ENCODE data around the gene SKAP1. TPM values are rescaled to one million over a fixed set of nuclear protein-coding genes. Genes with fewer than 3 reads are reported as not detected.
"Not testable (repeated sequence)": the region's sequence is repeated elsewhere in the genome, so short reads cannot be mapped to it uniquely, and the experiment has no call there.

Gene SKAP1
- total RNA-seq, 2 experiments from 2014 or later = 1.2 TPM; not detected in 1

DNA sequence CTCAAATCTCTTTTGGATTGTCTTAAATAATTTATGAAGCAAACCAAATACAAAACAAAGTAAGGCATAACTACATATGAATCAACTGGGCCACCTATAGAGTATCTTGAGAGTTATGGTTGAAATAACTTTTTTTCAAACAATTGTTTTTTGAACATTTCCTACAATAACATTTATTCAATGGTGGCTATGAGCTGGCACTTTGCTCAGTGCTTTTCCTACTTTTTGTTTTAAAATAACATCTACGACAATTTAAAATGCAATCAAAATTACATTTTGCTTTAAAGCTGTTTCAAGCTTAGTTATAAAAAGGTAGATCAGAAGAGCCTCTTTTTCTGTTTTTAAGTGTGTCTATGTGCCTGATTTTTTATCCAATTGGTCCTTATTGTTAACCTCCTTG is 238.7 kb downstream of the SKAP1 start:
- no peak overlapping the region for H3K4me2 ChIP-seq (ENCODE audit: low read length)
- no peak overlapping the region for H3K27ac ChIP-seq (ENCODE audit: low read depth, low read length, poor library complexity, severe bottlenecking)
- ChIA-PET POLR2A (interaction anchor here (1.1 kb wide), 1 partner anchor 10 kb away, joined by 4 read pairs; no protein-coding TSS in a partner anchor), CTCF (ENCODE audit: unreplicated experiment) (no interaction called here)
- no peak overlapping the region for H3K4me3 ChIP-seq (ENCODE audit: low read depth, low read length, poor library complexity, severe bottlenecking)
- intact Hi-C loops (cut with micrococcal nuclease; ENCODE audit: unreplicated experiment) = no loop called here
- no peaks in the 10 kb centered on the region for H3K79me2 ChIP-seq (ENCODE audit: insufficient read depth, low read depth, low read length)
- no peak for DNase-seq (ENCODE audit: low spot score)
- H3K36me3 ChIP-seq (ENCODE audit: insufficient read depth, low read length) = no peaks in the 10 kb centered on the region
- no peak overlapping the region for H2AFZ ChIP-seq (ENCODE audit: low read length)
- H3K9me3 ChIP-seq (ENCODE audit: low read length) = no peaks in the 10 kb centered on the region
- BruUV-seq (replicated peaks) = no TSS peak
- no peaks in the 10 kb centered on the region for H3K9me2 ChIP-seq (ENCODE audit: insufficient read depth, low read length)
- no peaks in the 10 kb centered on the region for H3K4me1 ChIP-seq (ENCODE audit: insufficient read depth, low read length, poor library complexity, severe bottlenecking)
- TF ChIP-seq, protein P1, sequence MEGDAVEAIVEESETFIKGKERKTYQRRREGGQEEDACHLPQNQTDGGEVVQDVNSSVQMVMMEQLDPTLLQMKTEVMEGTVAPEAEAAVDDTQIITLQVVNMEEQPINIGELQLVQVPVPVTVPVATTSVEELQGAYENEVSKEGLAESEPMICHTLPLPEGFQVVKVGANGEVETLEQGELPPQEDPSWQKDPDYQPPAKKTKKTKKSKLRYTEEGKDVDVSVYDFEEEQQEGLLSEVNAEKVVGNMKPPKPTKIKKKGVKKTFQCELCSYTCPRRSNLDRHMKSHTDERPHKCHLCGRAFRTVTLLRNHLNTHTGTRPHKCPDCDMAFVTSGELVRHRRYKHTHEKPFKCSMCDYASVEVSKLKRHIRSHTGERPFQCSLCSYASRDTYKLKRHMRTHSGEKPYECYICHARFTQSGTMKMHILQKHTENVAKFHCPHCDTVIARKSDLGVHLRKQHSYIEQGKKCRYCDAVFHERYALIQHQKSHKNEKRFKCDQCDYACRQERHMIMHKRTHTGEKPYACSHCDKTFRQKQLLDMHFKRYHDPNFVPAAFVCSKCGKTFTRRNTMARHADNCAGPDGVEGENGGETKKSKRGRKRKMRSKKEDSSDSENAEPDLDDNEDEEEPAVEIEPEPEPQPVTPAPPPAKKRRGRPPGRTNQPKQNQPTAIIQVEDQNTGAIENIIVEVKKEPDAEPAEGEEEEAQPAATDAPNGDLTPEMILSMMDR (conservative IDR thresholded peaks at IDR 0.05; ENCODE audit: low read length) = no peak
- TF ChIP-seq EZH2phosphoT487 (IDR thresholded peaks at IDR 0.05; ENCODE audit: borderline replicate concordance, low read depth, low read length) = no peak
- H4K20me1 ChIP-seq (ENCODE audit: insufficient read depth, low read length) = no peaks in the 10 kb centered on the region

DNA sequence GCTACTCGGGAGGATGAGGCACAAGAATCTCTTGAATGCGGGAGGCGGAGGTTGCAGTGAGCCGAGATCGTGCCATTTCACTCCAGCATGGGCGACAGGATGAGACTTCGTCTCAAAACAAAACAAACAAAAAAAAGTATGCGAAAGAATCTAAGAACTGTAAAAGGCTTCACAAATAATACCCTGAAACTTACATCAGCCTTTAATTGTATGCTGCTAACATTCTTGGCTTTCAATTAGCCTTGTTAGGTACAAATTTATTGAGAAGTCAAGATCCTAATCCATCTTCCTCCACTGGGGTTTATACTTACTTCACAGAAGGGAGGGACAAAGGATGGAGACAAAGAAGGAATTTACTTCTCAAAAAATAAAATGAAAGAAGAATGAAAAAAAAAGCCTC is 239.1 kb downstream of the SKAP1 start:
- Histone ChIP-seq H2AFZ (ENCODE audit: low read length) (no peak overlapping the region), H4K20me1 (ENCODE audit: insufficient read depth, low read length) (no peaks in the 10 kb centered on the region), H3K4me2 (ENCODE audit: low read length) (no peak overlapping the region), H3K4me1 (ENCODE audit: insufficient read depth, low read length, poor library complexity, severe bottlenecking) (no peaks in the 10 kb centered on the region), H3K79me2 (ENCODE audit: insufficient read depth, low read depth, low read length) (no peaks in the 10 kb centered on the region), H3K4me3 (ENCODE audit: low read depth, low read length, poor library complexity, severe bottlenecking) (no peak overlapping the region), H3K9me3 (ENCODE audit: low read length) (no peaks in the 10 kb centered on the region), H3K9me2 (ENCODE audit: insufficient read depth, low read length) (no peaks in the 10 kb centered on the region), H3K27ac (ENCODE audit: low read depth, low read length, poor library complexity, severe bottlenecking) (no peak overlapping the region), H3K36me3 (ENCODE audit: insufficient read depth, low read length) (no peaks in the 10 kb centered on the region)
- DNase-seq (ENCODE audit: low spot score) = no peak
- intact Hi-C loops (cut with micrococcal nuclease; ENCODE audit: unreplicated experiment) = no loop called here
- POLR2A ChIA-PET = interaction anchor here (0.6 kb wide), 1 partner anchor 1038 kb away, joined by 3 read pairs; no protein-coding TSS in a partner anchor
- CTCF ChIA-PET (ENCODE audit: unreplicated experiment) = no interaction called here
- BruUV-seq (replicated peaks) = no TSS peak
- no peak for TF ChIP-seq EZH2phosphoT487 (IDR thresholded peaks at IDR 0.05; ENCODE audit: borderline replicate concordance, low read depth, low read length)
- TF ChIP-seq, protein P1 (conservative IDR thresholded peaks at IDR 0.05; ENCODE audit: low read length) = no peak

DNA sequence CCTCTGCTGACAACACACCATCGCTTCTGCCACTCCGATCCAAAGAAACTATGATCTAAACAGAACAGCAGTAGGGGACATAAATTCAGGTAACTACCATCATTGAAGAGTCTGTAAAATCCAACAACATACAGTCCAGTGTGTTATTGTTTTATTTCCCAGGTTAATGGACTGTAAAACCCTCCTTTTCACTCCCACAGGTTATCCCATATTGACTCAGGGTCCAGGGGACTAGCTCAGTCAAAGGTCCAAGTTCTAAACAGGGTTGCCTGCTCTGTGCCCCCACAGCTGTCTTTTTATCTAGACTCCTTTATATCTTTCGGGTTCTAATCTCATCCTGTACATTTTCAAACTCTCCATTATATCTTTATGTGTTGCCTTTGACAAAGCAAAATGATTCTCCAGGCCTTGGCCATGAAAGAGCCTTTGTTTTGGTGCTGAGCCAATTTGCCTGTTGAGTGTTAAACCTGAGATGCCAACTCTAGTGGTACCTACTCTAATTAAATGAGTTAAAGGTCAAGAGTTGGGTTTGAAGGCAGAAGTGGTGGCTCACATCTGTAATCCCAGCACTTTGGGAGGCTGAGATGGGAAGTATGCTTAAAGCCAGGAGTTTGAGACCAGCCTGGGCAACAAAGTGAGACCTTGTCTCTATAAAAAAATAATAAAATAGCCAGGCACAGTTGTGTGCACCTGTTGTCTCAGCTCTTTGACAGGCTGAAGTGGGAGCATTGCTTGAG is 242.0 kb downstream of the SKAP1 start:
- BruUV-seq (replicated peaks) = no TSS peak
- TF ChIP-seq, protein P1 (conservative IDR thresholded peaks at IDR 0.05; ENCODE audit: low read length) = no peak
- no peak for TF ChIP-seq EZH2phosphoT487 (IDR thresholded peaks at IDR 0.05; ENCODE audit: borderline replicate concordance, low read depth, low read length)
- Histone ChIP-seq H3K27ac (ENCODE audit: low read depth, low read length, poor library complexity, severe bottlenecking) (no peak overlapping the region), H3K4me2 (ENCODE audit: low read length) (no peak overlapping the region), H3K4me3 (ENCODE audit: low read depth, low read length, poor library complexity, severe bottlenecking) (no peak overlapping the region), H3K9me2 (ENCODE audit: insufficient read depth, low read length) (no peaks in the 10 kb centered on the region), H2AFZ (ENCODE audit: low read length) (no peak overlapping the region), H3K36me3 (ENCODE audit: insufficient read depth, low read length) (no peaks in the 10 kb centered on the region), H3K9me3 (ENCODE audit: low read length) (no peaks in the 10 kb centered on the region), H4K20me1 (ENCODE audit: insufficient read depth, low read length) (no peaks in the 10 kb centered on the region), H3K4me1 (ENCODE audit: insufficient read depth, low read length, poor library complexity, severe bottlenecking) (no peaks in the 10 kb centered on the region), H3K79me2 (ENCODE audit: insufficient read depth, low read depth, low read length) (no peaks in the 10 kb centered on the region)
- no peak for DNase-seq (ENCODE audit: low spot score)
- intact Hi-C loops (cut with micrococcal nuclease; ENCODE audit: unreplicated experiment) = no loop called here
- ChIA-PET POLR2A (no interaction called here), CTCF (ENCODE audit: unreplicated experiment) (no interaction called here)

DNA sequence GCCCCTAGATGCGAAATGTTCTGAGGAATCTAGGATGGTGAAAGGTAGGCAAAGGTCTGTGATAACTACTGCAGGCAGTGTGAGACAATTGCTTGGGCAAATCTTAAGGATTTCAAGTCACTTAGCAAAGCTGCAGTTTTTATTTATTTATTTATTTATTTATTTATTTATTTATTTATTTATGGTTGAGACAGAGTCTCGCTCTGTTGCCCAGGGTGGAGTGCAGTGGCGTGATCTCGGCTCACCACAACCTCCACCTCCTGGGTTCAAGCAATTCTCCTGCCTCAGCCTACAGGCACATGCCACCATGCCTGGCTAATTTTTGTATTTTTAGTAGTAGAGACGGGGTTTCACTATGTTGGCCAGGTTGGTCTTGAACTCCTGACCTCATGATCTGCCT is 243.7 kb downstream of the SKAP1 start:
- CTCF ChIA-PET (ENCODE audit: unreplicated experiment); H3K9me2 ChIP-seq (ENCODE audit: insufficient read depth, low read length); POLR2A ChIA-PET; H3K4me2 ChIP-seq (ENCODE audit: low read length); H3K4me1 ChIP-seq (ENCODE audit: insufficient read depth, low read length, poor library complexity, severe bottlenecking); intact Hi-C loops (cut with micrococcal nuclease; ENCODE audit: unreplicated experiment); H3K4me3 ChIP-seq (ENCODE audit: low read depth, low read length, poor library complexity, severe bottlenecking); H3K79me2 ChIP-seq (ENCODE audit: insufficient read depth, low read depth, low read length); H3K27ac ChIP-seq (ENCODE audit: low read depth, low read length, poor library complexity, severe bottlenecking); H3K36me3 ChIP-seq (ENCODE audit: insufficient read depth, low read length); H2AFZ ChIP-seq (ENCODE audit: low read length); H3K9me3 ChIP-seq (ENCODE audit: low read length); DNase-seq (ENCODE audit: low spot score); H4K20me1 ChIP-seq (ENCODE audit: insufficient read depth, low read length); BruUV-seq (replicated peaks): not testable (repeated sequence)

All from OCI-LY7 (cell line).